ENCODE measurements around the gene TAB2. TPM values are rescaled to one million over a fixed set of nuclear protein-coding genes. Genes with fewer than 3 reads are reported as not detected.

TAB2 gene
- total RNA-seq, 2 experiments from 2014 or later: 121 to 123 TPM

DNA sequence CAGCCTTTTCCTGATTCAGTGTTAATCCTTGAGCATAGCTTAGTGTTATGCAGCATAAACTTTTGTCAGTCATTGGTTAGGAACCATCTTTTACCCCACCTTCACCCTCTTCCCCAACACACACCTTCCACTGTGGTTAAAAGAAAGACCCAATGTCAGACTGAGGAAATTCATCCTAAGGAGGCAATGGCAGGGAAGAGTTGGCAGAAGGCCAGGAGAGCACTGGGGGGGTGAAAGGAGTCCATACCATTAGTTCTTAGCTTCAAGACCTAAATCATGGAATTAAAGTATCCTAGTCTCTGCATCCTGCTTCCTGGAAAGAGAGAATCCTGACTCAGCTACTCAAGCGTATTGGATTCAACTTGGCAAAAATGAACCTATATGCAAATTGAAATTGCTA lies 16.9 kb upstream of the TAB2 start:
- H3K27ac Mint-ChIP-seq: no peak overlapping the region
- H3K4me3 ChIP-seq (ENCODE audit: low read length): no peak overlapping the region
- H3K4me3 Mint-ChIP-seq: no peak overlapping the region
- intact Hi-C loops (cut with DNase I, micrococcal nuclease): no loop called here
- H3K9me3 ChIP-seq (ENCODE audit: control insufficient read depth in 1 of 2, insufficient read depth in 1 of 2, low read length in 2 of 2): no peaks in the 10 kb centered on the region
- no peak overlapping the region for H3K27ac ChIP-seq (ENCODE audit: low read depth in 1 of 2, low read length in 2 of 2)
- no peaks in the 10 kb centered on the region for H3K4me1 Mint-ChIP-seq (ENCODE audit: low read depth)
- ChIA-PET CTCF (interaction anchor here (1.5 kb wide), 1 partner anchor 215 kb away, joined by 3 read pairs; no protein-coding TSS in a partner anchor), POLR2A (interaction anchor here (1.1 kb wide), 1 partner anchor 16 kb away, joined by 3 read pairs; no protein-coding TSS in a partner anchor)
- ATAC-seq (ENCODE audit: poor library complexity) (no peak), DNase-seq (no peak)
- no peaks in the 10 kb centered on the region for H3K4me1 ChIP-seq (ENCODE audit: insufficient read depth, low read length)
- no peaks in the 10 kb centered on the region for H3K27me3 Mint-ChIP-seq
- no peaks in the 10 kb centered on the region for H3K27me3 ChIP-seq (ENCODE audit: control insufficient read depth in 1 of 2, insufficient read depth in 2 of 2, low read length in 2 of 2)
- TF ChIP-seq, protein P1, sequence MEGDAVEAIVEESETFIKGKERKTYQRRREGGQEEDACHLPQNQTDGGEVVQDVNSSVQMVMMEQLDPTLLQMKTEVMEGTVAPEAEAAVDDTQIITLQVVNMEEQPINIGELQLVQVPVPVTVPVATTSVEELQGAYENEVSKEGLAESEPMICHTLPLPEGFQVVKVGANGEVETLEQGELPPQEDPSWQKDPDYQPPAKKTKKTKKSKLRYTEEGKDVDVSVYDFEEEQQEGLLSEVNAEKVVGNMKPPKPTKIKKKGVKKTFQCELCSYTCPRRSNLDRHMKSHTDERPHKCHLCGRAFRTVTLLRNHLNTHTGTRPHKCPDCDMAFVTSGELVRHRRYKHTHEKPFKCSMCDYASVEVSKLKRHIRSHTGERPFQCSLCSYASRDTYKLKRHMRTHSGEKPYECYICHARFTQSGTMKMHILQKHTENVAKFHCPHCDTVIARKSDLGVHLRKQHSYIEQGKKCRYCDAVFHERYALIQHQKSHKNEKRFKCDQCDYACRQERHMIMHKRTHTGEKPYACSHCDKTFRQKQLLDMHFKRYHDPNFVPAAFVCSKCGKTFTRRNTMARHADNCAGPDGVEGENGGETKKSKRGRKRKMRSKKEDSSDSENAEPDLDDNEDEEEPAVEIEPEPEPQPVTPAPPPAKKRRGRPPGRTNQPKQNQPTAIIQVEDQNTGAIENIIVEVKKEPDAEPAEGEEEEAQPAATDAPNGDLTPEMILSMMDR (IDR thresholded peaks at IDR 0.05): no peak
- H3K36me3 Mint-ChIP-seq (ENCODE audit: low read depth): no peaks in the 10 kb centered on the region
- H3K36me3 ChIP-seq (ENCODE audit: insufficient read depth, low read length): no peaks in the 10 kb centered on the region
- H3K9me3 Mint-ChIP-seq: no peaks in the 10 kb centered on the region

DNA sequence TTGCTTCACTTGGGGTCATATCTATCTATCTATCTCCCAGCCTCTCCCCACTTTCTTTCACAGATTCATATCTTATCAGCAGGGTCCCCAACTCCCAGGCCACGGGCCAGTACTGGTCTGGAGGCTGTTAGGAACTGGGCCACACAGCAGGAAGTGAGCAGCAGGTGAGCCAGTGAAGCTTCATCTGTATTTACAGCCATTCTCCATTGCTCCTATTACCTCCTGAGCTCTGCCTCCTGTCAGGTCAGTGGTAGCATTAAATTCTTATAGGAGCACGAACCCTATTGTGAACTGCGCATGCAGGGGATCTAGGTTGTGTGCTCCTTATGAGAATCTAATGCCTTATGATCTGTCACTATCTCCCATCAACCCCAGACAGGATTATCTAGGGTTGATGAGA lies 14.8 kb upstream of the TAB2 start:
- Mint-ChIP-seq H3K4me1 (ENCODE audit: low read depth) (no peaks in the 10 kb centered on the region), H3K27ac (no peak overlapping the region), H3K4me3 (no peak overlapping the region), H3K27me3 (no peaks in the 10 kb centered on the region), H3K9me3 (no peaks in the 10 kb centered on the region), H3K36me3 (ENCODE audit: low read depth) (no peaks in the 10 kb centered on the region)
- ATAC-seq (ENCODE audit: poor library complexity): no peak
- intact Hi-C loops (cut with DNase I, micrococcal nuclease): no loop called here
- Histone ChIP-seq H3K36me3 (ENCODE audit: insufficient read depth, low read length) (no peaks in the 10 kb centered on the region), H3K9me3 (ENCODE audit: control insufficient read depth in 1 of 2, insufficient read depth in 1 of 2, low read length in 2 of 2) (no peaks in the 10 kb centered on the region), H3K27me3 (ENCODE audit: control insufficient read depth in 1 of 2, insufficient read depth in 2 of 2, low read length in 2 of 2) (no peaks in the 10 kb centered on the region), H3K4me1 (ENCODE audit: insufficient read depth, low read length) (no peaks in the 10 kb centered on the region), H3K4me3 (ENCODE audit: low read length) (no peak overlapping the region), H3K27ac (ENCODE audit: low read depth in 1 of 2, low read length in 2 of 2) (no peak overlapping the region)
- CTCF ChIA-PET: interaction anchor here (0.5 to 1.4 kb wide), 2 partner anchors 10 to 37 kb away, joined by 4 read pairs; no protein-coding TSS in a partner anchor
- TF ChIP-seq, protein P1 (IDR thresholded peaks at IDR 0.05): no peak
- no peak for DNase-seq
- POLR2A ChIA-PET: no interaction called here

DNA sequence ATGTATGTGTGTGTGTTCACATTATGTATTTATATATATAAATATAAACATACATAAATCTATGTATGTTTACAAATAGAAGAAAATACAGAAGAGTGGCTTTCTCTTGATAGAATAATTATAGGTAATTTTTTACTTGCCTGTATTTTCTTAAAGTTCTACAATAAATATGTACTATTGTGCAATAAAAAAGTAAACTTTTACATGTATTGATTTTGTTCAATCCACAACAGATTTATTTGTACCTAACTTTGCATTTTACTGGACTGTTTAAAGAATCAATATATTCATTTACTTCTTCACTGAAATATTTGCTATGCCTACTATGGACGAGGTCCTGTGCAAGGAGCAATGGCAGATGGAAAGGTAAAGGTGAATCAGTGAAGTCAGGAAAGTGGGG lies 14.0 kb upstream of the TAB2 start:
- H3K4me1 Mint-ChIP-seq (ENCODE audit: low read depth): no peaks in the 10 kb centered on the region
- intact Hi-C loops (cut with DNase I, micrococcal nuclease): no loop called here
- no peaks in the 10 kb centered on the region for H3K36me3 Mint-ChIP-seq (ENCODE audit: low read depth)
- H3K36me3 ChIP-seq (ENCODE audit: insufficient read depth, low read length): no peaks in the 10 kb centered on the region
- no peaks in the 10 kb centered on the region for H3K9me3 Mint-ChIP-seq
- H3K27ac ChIP-seq (ENCODE audit: low read depth in 1 of 2, low read length in 2 of 2): no peak overlapping the region
- CTCF ChIA-PET: interaction anchor here (0.5 kb wide), 1 partner anchor 38 kb away, joined by 4 read pairs; no protein-coding TSS in a partner anchor
- POLR2A ChIA-PET: no interaction called here
- no peak overlapping the region for H3K4me3 ChIP-seq (ENCODE audit: low read length)
- no peaks in the 10 kb centered on the region for H3K27me3 ChIP-seq (ENCODE audit: control insufficient read depth in 1 of 2, insufficient read depth in 2 of 2, low read length in 2 of 2)
- DNase-seq: no peak
- no peak for ATAC-seq (ENCODE audit: poor library complexity)
- no peaks in the 10 kb centered on the region for H3K4me1 ChIP-seq (ENCODE audit: insufficient read depth, low read length)
- H3K4me3 Mint-ChIP-seq: no peak overlapping the region
- H3K27me3 Mint-ChIP-seq: no peaks in the 10 kb centered on the region
- H3K27ac Mint-ChIP-seq: no peak overlapping the region
- H3K9me3 ChIP-seq (ENCODE audit: control insufficient read depth in 1 of 2, insufficient read depth in 1 of 2, low read length in 2 of 2): no peaks in the 10 kb centered on the region
- TF ChIP-seq, protein P1 (IDR thresholded peaks at IDR 0.05): no peak

All from CD4-positive, alpha-beta T cell (primary cell).